IMR-90 (cell line): Measurements from ENCODE around the gene PAPLN. TPM values are rescaled to one million over a fixed set of nuclear protein-coding genes. Genes with fewer than 3 reads are reported as not detected.

Experiments used
- ATAC-seq: fragments of 200-7000 bp; cut with Tn5 transposase; 2 replicates; pipeline ENCODE4 v1.9.1; 2020; ENCODE audit warnings: low read depth, mild to moderate bottlenecking, moderate library complexity
- BruUV-seq: library from RNA; stranded (reverse); fragments of 400-500 nt; replicated peaks from 2 replicates; lab custom pipeline; 2021; lab: Mats Ljungman, UMichigan
- CTCF ChIA-PET: fragments of 300-600 bp; formaldehyde crosslinking; extraction: SDS; loops from one replicate; lab custom pipeline; 2021; ENCODE audit warnings: antibody characterized with exemption; lab: Yijun Ruan, JAX
- POLR2A ChIA-PET: fragments of 300-600 bp; sonication (Branson Sonifier 250); formaldehyde crosslinking; loops from one replicate; lab custom pipeline; 2022; ENCODE audit warnings: antibody characterized with exemption; ENCODE audit not compliant: unreplicated experiment; lab: Charles Lee
- DNase-seq: peaks from one replicate; pipeline ENCODE4 v3.0.0; 2013
- H2AFZ ChIP-seq: replicated peaks from 2 replicates; pipeline ENCODE3; 2013; ENCODE audit warnings: low read length, mild to moderate bottlenecking; ENCODE audit not compliant: poor library complexity
- H2AK5ac ChIP-seq: 2 replicates; pipeline ENCODE4 v1.6.1; 2013; ENCODE audit warnings: low read depth, low read length, inconsistent platforms
- H2AK9ac ChIP-seq: replicated peaks from 2 replicates; pipeline ENCODE3; 2013; ENCODE audit warnings: mild to moderate bottlenecking, low read depth, low read length, moderate library complexity; ENCODE audit not compliant: poor library complexity
- H2BK120ac ChIP-seq: 2 replicates; pipeline ENCODE4 v1.6.1; 2013; ENCODE audit warnings: low read depth, low read length, inconsistent platforms
- H2BK15ac ChIP-seq: 3 replicates; pipeline ENCODE4 v1.6.1; 2013; ENCODE audit warnings: low read depth, low read length, inconsistent platforms
- H2BK20ac ChIP-seq: 2 replicates; pipeline ENCODE4 v1.6.1; 2013; ENCODE audit warnings: low read depth, mild to moderate bottlenecking, inconsistent platforms, low read length, moderate library complexity
- H2BK5ac ChIP-seq: 2 replicates; pipeline ENCODE4 v1.6.1; 2013; ENCODE audit warnings: mild to moderate bottlenecking, low read depth, low read length, inconsistent platforms; ENCODE audit not compliant: poor library complexity, severe bottlenecking
- H3K14ac ChIP-seq: replicated peaks from 2 replicates; pipeline ENCODE4 v1.6.1; 2013; ENCODE audit warnings: low read depth, low read length, inconsistent platforms
- H3K18ac ChIP-seq: 2 replicates; pipeline ENCODE4 v1.6.1; 2013; ENCODE audit warnings: low read depth, low read length, control low read depth
- H3K23ac ChIP-seq: 2 replicates; pipeline ENCODE4 v1.6.1; 2013; ENCODE audit warnings: low read depth, low read length, inconsistent platforms
- H3K27ac ChIP-seq: 2 replicates; pipeline ENCODE4 v1.5.1; 2013; ENCODE audit warnings: mild to moderate bottlenecking, control low read depth, low read length; ENCODE audit not compliant: insufficient read depth
- H3K27me3 ChIP-seq: 2 replicates; pipeline ENCODE4 v1.6.1; 2013; ENCODE audit warnings: low read length; ENCODE audit not compliant: control insufficient read depth, insufficient read depth
- H3K36me3 ChIP-seq: 2 replicates; pipeline ENCODE4 v1.6.1; 2013; ENCODE audit warnings: low read length, mixed read lengths; ENCODE audit not compliant: control insufficient read depth, insufficient read depth
- H3K4ac ChIP-seq: 2 replicates; pipeline ENCODE4 v1.6.1; 2013; ENCODE audit warnings: low read depth, low read length, inconsistent platforms
- H3K4me1 ChIP-seq: 2 replicates; pipeline ENCODE4 v1.6.1; 2013; ENCODE audit warnings: low read length, mixed read lengths; ENCODE audit not compliant: control insufficient read depth, insufficient read depth
- H3K4me2 ChIP-seq: 2 replicates; pipeline ENCODE4 v1.6.1; 2013; ENCODE audit warnings: low read depth, mild to moderate bottlenecking, control low read depth, low read length, moderate library complexity
- H3K4me3 ChIP-seq: 2 replicates; pipeline ENCODE4 v1.5.1; 2013; ENCODE audit warnings: low read depth, mild to moderate bottlenecking, control low read depth, low read length, moderate library complexity; ENCODE audit not compliant: insufficient read depth
- H3K56ac ChIP-seq: 2 replicates; pipeline ENCODE4 v1.6.1; 2013; ENCODE audit warnings: low read length, inconsistent platforms; ENCODE audit not compliant: insufficient read depth; ENCODE audit errors: extremely low read depth
- H3K79me1 ChIP-seq, 2 experiments: 2 replicates each; pipeline ENCODE4 v1.6.1; 2013; ENCODE audit warnings: low read length in 2 of 2, inconsistent platforms in 1 of 2, low read depth in 1 of 2
- H3K9ac ChIP-seq: 2 replicates; pipeline ENCODE4 v1.6.1; 2013; ENCODE audit warnings: low read depth, low read length, control low read depth
- H3K9me1 ChIP-seq: 2 replicates; pipeline ENCODE4 v1.6.1; 2013; ENCODE audit warnings: low read length, inconsistent platforms; ENCODE audit not compliant: insufficient read depth
- H3K9me3 ChIP-seq: 2 replicates; pipeline ENCODE4 v1.6.1; 2013; ENCODE audit warnings: low read length; ENCODE audit not compliant: control insufficient read depth, insufficient read depth
- H4K20me1 ChIP-seq: 2 replicates; pipeline ENCODE4 v1.6.1; 2013; ENCODE audit warnings: low read length, inconsistent platforms; ENCODE audit not compliant: insufficient read depth
- H4K5ac ChIP-seq: 2 replicates; pipeline ENCODE4 v1.6.1; 2013; ENCODE audit warnings: mild to moderate bottlenecking, low read depth, low read length, control low read depth
- H4K8ac ChIP-seq, 2 experiments: 2 replicates each; pipeline ENCODE4 v1.6.1; 2013; ENCODE audit warnings: low read depth in 2 of 2, low read length in 2 of 2, control low read depth in 1 of 2, inconsistent platforms in 1 of 2
- H4K91ac ChIP-seq: 2 replicates; pipeline ENCODE4 v1.6.1; 2013; ENCODE audit warnings: low read depth, low read length, inconsistent platforms; ENCODE audit not compliant: insufficient read depth
- MXI1 ChIP-seq: IDR thresholded peaks from 2 replicates; pipeline ENCODE4 v1.6.1; 2012; ENCODE audit warnings: low read depth, mild to moderate bottlenecking, low read length, moderate library complexity, borderline replicate concordance
- RCOR1 ChIP-seq: IDR thresholded peaks from 2 replicates; pipeline ENCODE4 v1.6.1; 2012; ENCODE audit warnings: mild to moderate bottlenecking, low read length, improper control_type of control experiment; ENCODE audit not compliant: insufficient replicate concordance
- WGBS, 2 experiments: methylation state at CpG; one replicate each; pipeline versions ENCODE4 v1.1.5 to v1.1.7; 2013; ENCODE audit warnings: missing lambda C conversion rate in 2 of 2; ENCODE audit not compliant: insufficient read length in 1 of 2; ENCODE audit errors: extremely low coverage in 2 of 2; 5-methylcytosine and 5-hydroxymethylcytosine counted together
- dilution Hi-C: fragments of 300-500 bp; cut with HindIII; formaldehyde crosslinking; loops from one replicate; pipeline ENCODE4 v1.14.3; 2018; ENCODE audit warnings: low sequenced_read_pairs; ENCODE audit not compliant: unreplicated experiment
- in situ Hi-C: fragments of 300-500 bp; cut with MboI; formaldehyde crosslinking; loops from 3 replicates; pipeline ENCODE4 v1.14.3; 2019; ENCODE audit warnings: low sequenced_read_pairs, inconsistent platforms, mixed read lengths
- intact Hi-C: fragments of 100-400 bp; cut with micrococcal nuclease; formaldehyde crosslinking; loops from 2 replicates; pipeline ENCODE4 v1.10.0; 2022
- polyA plus RNA-seq, 3 experiments: library from polyadenylated mRNA; depleted of rRNA; stranded (reverse); fragments of >200 nt; gene quantifications; 2 replicates each; pipeline ENCODE4 v1.2.3, GENCODE V29; 2012; ENCODE audit warnings: low replicate concordance in 1 of 3
- total RNA-seq: library from RNA; depleted of rRNA; stranded (reverse); fragments of >200 nt; gene quantifications from 2 replicates; pipeline ENCODE4 v1.2.3, GENCODE V29; 2012

The PAPLN gene
- total and polyA plus RNA-seq, 2 of the 4 experiments (the other 2 are of a cell fraction) = 0.36 to 1.2 TPM

DNA sequence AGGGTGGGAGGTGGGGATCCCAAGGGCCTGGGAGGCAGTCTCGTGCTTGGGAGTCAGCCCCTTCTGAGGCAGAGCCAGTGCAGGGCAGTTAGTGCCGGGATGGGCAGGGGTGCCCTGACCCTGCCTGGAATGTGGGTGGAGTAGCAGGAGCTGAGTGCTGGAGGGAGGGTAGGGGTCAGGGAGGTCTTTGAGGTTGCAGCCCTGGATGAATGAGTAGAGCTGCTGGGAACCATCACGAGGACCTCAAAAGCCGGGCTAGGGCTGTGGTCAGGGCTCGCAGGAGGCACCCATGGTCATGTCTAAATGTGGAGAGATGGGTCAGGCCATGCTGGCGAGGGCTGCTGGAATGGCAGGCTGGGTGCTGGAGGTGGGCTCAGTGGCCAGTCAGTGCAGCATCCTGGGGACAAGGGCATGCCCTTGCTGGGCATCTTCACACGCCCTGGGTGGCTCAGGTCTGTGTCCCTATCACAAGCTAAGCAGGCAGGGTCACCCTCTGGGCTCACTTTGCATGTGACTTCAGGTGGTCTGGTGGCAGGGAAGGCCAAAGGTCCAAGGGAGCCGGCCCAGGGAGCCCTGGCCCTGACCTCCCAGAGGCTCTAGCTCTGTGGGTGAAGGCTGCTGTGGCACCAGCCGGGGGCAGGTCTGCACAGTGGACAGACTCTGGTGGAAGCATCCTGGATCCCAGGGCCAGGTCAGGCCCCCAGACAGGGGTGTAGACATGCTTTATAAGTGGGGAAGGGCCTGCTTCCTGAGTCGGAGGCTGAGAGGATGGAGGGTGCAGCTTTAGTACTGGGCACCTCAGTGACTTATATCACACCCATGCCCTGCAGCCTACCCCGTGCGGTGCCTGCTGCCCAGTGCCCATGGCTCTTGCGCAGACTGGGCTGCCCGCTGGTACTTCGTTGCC lies 24.5 kb downstream of the PAPLN start:
- no peak for TF ChIP-seq MXI1
- TF ChIP-seq RCOR1 = no peak
- Histone ChIP-seq H2BK5ac (no peak overlapping the region), H3K79me1 (no peaks in the 10 kb centered on the region), H3K9me1 (no peaks in the 10 kb centered on the region), H3K27me3 (no peaks in the 10 kb centered on the region; the same call in 1 of the 2 replicates), H4K5ac (no peak overlapping the region), H2BK15ac (no peak overlapping the region), H3K4ac (no peak overlapping the region), H4K91ac (no peak overlapping the region), H2AFZ (no peak overlapping the region), H3K56ac (no peak overlapping the region), H3K27ac (no peak overlapping the region), H2AK9ac (peak overlapping the region; percentile 19), H4K20me1 (no peaks in the 10 kb centered on the region; the same call in 1 of the 2 replicates), H2BK120ac (no peak overlapping the region), H3K4me3 (no peak overlapping the region), H4K8ac (no peak overlapping the region), H3K9ac (no peak overlapping the region), H3K36me3 (no peaks in the 10 kb centered on the region), H3K4me1 (no peaks in the 10 kb centered on the region), H3K4me2 (no peak overlapping the region), H3K18ac (no peak overlapping the region), H3K14ac (no peak overlapping the region), H3K23ac (no peak overlapping the region), H2BK20ac (no peak overlapping the region), H2AK5ac (no peak overlapping the region), H3K9me3 (no peaks in the 10 kb centered on the region)
- in situ Hi-C loops = no loop called here
- CTCF ChIA-PET = no interaction called here
- ATAC-seq (no peak), DNase-seq (no peak)
- dilution Hi-C loops = no loop called here
- POLR2A ChIA-PET = no interaction called here
- no TSS peak for BruUV-seq
- WGBS, 2 experiments = 89% methylated on average over 10 of the region's 15 CpGs; no CpG with 5 or more reads in 1 of the 2 experiments
- intact Hi-C loops = no loop called here
